HCT116 (cell line): ENCODE results near the gene HDDC3. TPM values are rescaled to one million over a fixed set of nuclear protein-coding genes. Genes with fewer than 3 reads are reported as not detected.

Experiments used
- ATAC-seq: fragments of 200-7000 bp; cut with Tn5 transposase; 2 replicates; pipeline ENCODE4 v1.9.1; 2020; ENCODE audit warnings: mild to moderate bottlenecking, moderate library complexity
- BruUV-seq: library from RNA; stranded (reverse); fragments of 400-500 nt; replicated peaks from 2 replicates; lab custom pipeline; 2021; lab: Mats Ljungman, UMichigan
- CTCF ChIA-PET: fragments of 300-600 bp; sonication (Branson Sonifier 250); formaldehyde crosslinking; loops from one replicate; lab custom pipeline; 2021; ENCODE audit warnings: antibody characterized with exemption; lab: Charles Lee
- POLR2A ChIA-PET: fragments of 300-600, 350-600 bp; sonication (Branson Sonifier 250); formaldehyde crosslinking; loops from one replicate; lab custom pipeline; 2021; ENCODE audit warnings: antibody characterized with exemption; lab: Charles Lee
- RAD21 ChIA-PET, 2 experiments: fragments of 300-600 bp; sonication (Branson Sonifier 250); formaldehyde crosslinking; loops; one replicate each; lab custom pipeline; 2023; ENCODE audit warnings: low total read pairs in 2 of 2; ENCODE audit not compliant: uncharacterized antibody in 2 of 2, unreplicated experiment in 2 of 2, low non-redundant PET in 1 of 2; lab: Charles Lee
- DNase-seq: peaks from one replicate; pipeline ENCODE4 v3.0.0-alpha.2; 2010; ENCODE audit warnings: low read depth, low spot score
- H2AFZ ChIP-seq: fragments of 200-600 bp; shearing (Covaris generic), sonication (generic); 2 replicates; pipeline ENCODE4 v1.6.1; 2017; ENCODE audit warnings: low read depth, mixed run types, mixed read lengths, antibody characterized with exemption, low read length; ENCODE audit not compliant: poor library complexity, severe bottlenecking
- H3K27ac ChIP-seq: 2 replicates; pipeline ENCODE4 v1.5.1; 2012; ENCODE audit warnings: low read depth, low read length
- H3K27me3 ChIP-seq: fragments of 200-600 bp; sonication (generic); 2 replicates; pipeline ENCODE4 v1.6.1; 2016; ENCODE audit warnings: mixed run types, low read length, mixed read lengths; ENCODE audit not compliant: insufficient read depth
- H3K36me3 ChIP-seq, 2 experiments: fragments of 200-500 bp in 1 of 2; fragments of 200-600 bp in 1 of 2; sonication (Bioruptor generic) in 1 of 2; sonication (generic) in 1 of 2; 2 replicates each; pipeline versions ENCODE4 v1.5.1 to v1.6.1; 2014 to 2016; ENCODE audit warnings: low read length in 2 of 2, inconsistent platforms in 1 of 2, mixed read lengths in 1 of 2, mixed run types in 1 of 2; ENCODE audit not compliant: insufficient read depth in 2 of 2, control insufficient read depth in 1 of 2
- H3K4me1 ChIP-seq, 2 experiments: fragments of 200-600 bp in 1 of 2; sonication (generic) in 1 of 2; 2 replicates each; pipeline versions ENCODE4 v1.5.1 to v1.6.1; 2012 to 2017; ENCODE audit warnings: low read length in 2 of 2, inconsistent platforms in 1 of 2, mild to moderate bottlenecking in 1 of 2, mixed read lengths in 1 of 2, mixed run types in 1 of 2, moderate library complexity in 1 of 2; ENCODE audit not compliant: insufficient read depth in 2 of 2, control insufficient read depth in 1 of 2
- H3K4me2 ChIP-seq: fragments of 200-600 bp; sonication (generic); 2 replicates; pipeline ENCODE4 v1.6.1; 2017; ENCODE audit warnings: mixed run types, low read length, mixed read lengths
- H3K4me3 ChIP-seq, 2 experiments: fragments of 200-600 bp in 1 of 2; sonication (generic) in 1 of 2; replicated peaks in 1 of 2; 2 replicates each; pipeline ENCODE4 v1.5.1; 2011 to 2016; ENCODE audit warnings: low read length in 2 of 2, control low read depth in 1 of 2, low read depth in 1 of 2, mild to moderate bottlenecking in 1 of 2, mixed read lengths in 1 of 2, mixed run types in 1 of 2
- H3K79me2 ChIP-seq: fragments of 200-600 bp; sonication (generic); 2 replicates; pipeline ENCODE4 v1.6.1; 2017; ENCODE audit warnings: mild to moderate bottlenecking, mixed run types, low read length, moderate library complexity, mixed read lengths; ENCODE audit not compliant: insufficient read depth
- H3K9ac ChIP-seq: fragments of 200-600 bp; sonication (generic); 2 replicates; pipeline ENCODE4 v1.6.1; 2016; ENCODE audit warnings: low read length, mixed read lengths
- H3K9me2 ChIP-seq: fragments of 200-600 bp; sonication (generic), shearing (Covaris generic); 2 replicates; pipeline ENCODE4 v1.6.1; 2017; ENCODE audit warnings: mixed run types, mild to moderate bottlenecking, moderate library complexity; ENCODE audit not compliant: insufficient read depth
- H3K9me3 ChIP-seq, 2 experiments: fragments of 200-500 bp in 1 of 2; fragments of 200-600 bp in 1 of 2; sonication (Bioruptor generic) in 1 of 2; sonication (generic) in 1 of 2; 2 replicates each; pipeline ENCODE4 v1.6.1; 2014 to 2017; ENCODE audit warnings: low read length in 2 of 2, mixed read lengths in 2 of 2, inconsistent platforms in 1 of 2, low read depth in 1 of 2, mild to moderate bottlenecking in 1 of 2, mixed run types in 1 of 2, moderate library complexity in 1 of 2; ENCODE audit not compliant: control insufficient read depth in 1 of 2, insufficient read depth in 1 of 2
- H4K20me1 ChIP-seq: fragments of 200-600 bp; sonication (generic), shearing (Covaris generic); 2 replicates; pipeline ENCODE4 v1.6.1; 2017; ENCODE audit warnings: mixed run types, mild to moderate bottlenecking, moderate library complexity; ENCODE audit not compliant: insufficient read depth
- ATF3 ChIP-seq: IDR thresholded peaks from 2 replicates; pipeline ENCODE4 v1.6.1; 2012
- CBX3 ChIP-seq: IDR thresholded peaks from 2 replicates; pipeline ENCODE4 v1.6.1; 2012; ENCODE audit warnings: low read depth
- CEBPB ChIP-seq: IDR thresholded peaks from 2 replicates; pipeline ENCODE4 v1.6.1; 2012; ENCODE audit warnings: low read depth
- CTCF ChIP-seq, 3 experiments: fragments of 200-600 bp in 1 of 3; sonication (generic) in 1 of 3; IDR thresholded peaks in 2 of 3; conservative IDR thresholded peaks in 1 of 3; 2 replicates each; pipeline ENCODE4 v1.5.1; 2012 to 2017; ENCODE audit warnings: low read depth in 2 of 3, low read length in 2 of 3, antibody characterized with exemption in 1 of 3, borderline replicate concordance in 1 of 3, control low read depth in 1 of 3, mild to moderate bottlenecking in 1 of 3, mixed read lengths in 1 of 3, mixed run types in 1 of 3, moderate library complexity in 1 of 3; ENCODE audit not compliant: insufficient read depth in 1 of 3
- EGR1 ChIP-seq: IDR thresholded peaks from 2 replicates; pipeline ENCODE4 v1.6.1; 2012; ENCODE audit warnings: low read depth
- ELF1 ChIP-seq: IDR thresholded peaks from 2 replicates; pipeline ENCODE4 v1.6.1; 2012; ENCODE audit warnings: low read depth, borderline replicate concordance
- EZH2 ChIP-seq: fragments of 200-600 bp; sonication (generic); IDR thresholded peaks from 2 replicates; pipeline ENCODE4 v1.6.1; 2017; ENCODE audit warnings: antibody characterized with exemption, mixed run types
- EZH2phosphoT487 ChIP-seq: fragments of 200-600 bp; IDR thresholded peaks from 2 replicates; pipeline ENCODE4 v1.6.1; 2018; ENCODE audit warnings: antibody characterized with exemption, borderline replicate concordance
- FOSL1 ChIP-seq: IDR thresholded peaks from 2 replicates; pipeline ENCODE4 v1.6.1; 2012; ENCODE audit warnings: low read depth
- JUND ChIP-seq: IDR thresholded peaks from 2 replicates; pipeline ENCODE4 v1.6.1; 2012
- POLR2A ChIP-seq: IDR thresholded peaks from 2 replicates; pipeline ENCODE4 v1.7.0; 2011; ENCODE audit warnings: borderline replicate concordance; ENCODE audit not compliant: insufficient read depth, insufficient read length; ENCODE audit errors: extremely low read depth
- POLR2AphosphoS5 ChIP-seq: IDR thresholded peaks from 2 replicates; pipeline ENCODE4 v1.6.1; 2011; ENCODE audit warnings: mild to moderate bottlenecking, low read depth, low read length, moderate library complexity
- REST ChIP-seq: IDR thresholded peaks from 2 replicates; pipeline ENCODE4 v1.6.1; 2012; ENCODE audit warnings: low read depth
- SP1 ChIP-seq: IDR thresholded peaks from 2 replicates; pipeline ENCODE4 v1.6.1; 2012; ENCODE audit warnings: low read depth
- TCF7L2 ChIP-seq: IDR thresholded peaks from 2 replicates; pipeline ENCODE4 v1.7.0; 2011; ENCODE audit warnings: borderline replicate concordance, inconsistent platforms; ENCODE audit not compliant: insufficient read depth, insufficient read length; ENCODE audit errors: extremely low read depth
- YY1 ChIP-seq: IDR thresholded peaks from 2 replicates; pipeline ENCODE4 v1.6.1; 2011; ENCODE audit warnings: low read length, low read depth, moderate library complexity, mild to moderate bottlenecking; ENCODE audit not compliant: insufficient replicate concordance; ENCODE audit errors: extremely low read depth
- ZBTB33 ChIP-seq: IDR thresholded peaks from 2 replicates; pipeline ENCODE4 v1.6.1; 2011; ENCODE audit warnings: mild to moderate bottlenecking, low read length, moderate library complexity; ENCODE audit not compliant: insufficient replicate concordance; ENCODE audit errors: extremely low read depth
- ZFX ChIP-seq: fragments of 450-650 bp; IDR thresholded peaks from 2 replicates; pipeline ENCODE4 v1.6.1; 2017
- ZNF274 ChIP-seq: fragments of 200-500 bp; sonication (Bioruptor generic); IDR thresholded peaks from 2 replicates; pipeline ENCODE4 v1.6.1; 2014; ENCODE audit warnings: mild to moderate bottlenecking, low read depth, low read length, inconsistent platforms
- intact Hi-C: fragments of 100-400 bp; cut with micrococcal nuclease; formaldehyde crosslinking; loops from 2 replicates; pipeline ENCODE4 v1.10.0; 2022
- total RNA-seq: library from RNA; stranded (reverse); gene quantifications from one replicate; pipeline ENCODE4 v1.2.1, GENCODE V29; 2021; ENCODE audit not compliant: unreplicated experiment

HDDC3 gene
- total RNA-seq, 1 experiment from 2014 or later, result 20.4 TPM

GRCh38 chr15:90966262-90966661 is 33.9 kb upstream of the HDDC3 start:
- no peak overlapping the region for H3K27ac ChIP-seq
- no peak for TF ChIP-seq EGR1
- no peak for TF ChIP-seq SP1
- no peak for TF ChIP-seq EZH2
- TF ChIP-seq POLR2AphosphoS5, result no peak; the same call in 1 of the 2 replicates
- no peak for TF ChIP-seq ATF3
- no peak for TF ChIP-seq CTCF (IDR thresholded peaks at IDR 0.05 in 2 of 3, conservative IDR thresholded peaks at IDR 0.05 in 1 of 3; ENCODE audit: borderline replicate concordance in 1 of 3, insufficient read depth in 1 of 3, low read depth in 2 of 3, low read length in 2 of 3)
- TF ChIP-seq CBX3, result no peak
- TF ChIP-seq YY1, result no peak
- TF ChIP-seq POLR2A, result no peak
- no peak for TF ChIP-seq EZH2phosphoT487
- TF ChIP-seq TCF7L2, result no peak
- TF ChIP-seq ZBTB33, result no peak
- no peak for TF ChIP-seq REST
- TF ChIP-seq FOSL1, result no peak
- no peak for TF ChIP-seq ZFX
- no peak for TF ChIP-seq ELF1
- no peak for TF ChIP-seq ZNF274
- TF ChIP-seq JUND, result no peak
- TF ChIP-seq CEBPB, result no peak
- TF ChIP-seq, all 23 proteins: peak for 0
- intact Hi-C loops, result no loop called here
- Histone ChIP-seq H3K27me3 (no peaks in the 10 kb centered on the region), H3K36me3 (peaks cover 59 to 62% of the 10 kb centered on the region in 2 experiments; a peak in 3 of 4 replicates), H3K4me2 (no peak overlapping the region), H3K9me2 (no peaks in the 10 kb centered on the region), H3K79me2 (peaks cover 25% of the 10 kb centered on the region), H3K9me3 (no peaks in the 10 kb centered on the region), H3K9ac (no peak overlapping the region), H4K20me1 (no peaks in the 10 kb centered on the region), H3K4me3 (no peak overlapping the region), H3K4me1 (no peaks in the 10 kb centered on the region), H2AFZ (no peak overlapping the region)
- no peak for ATAC-seq
- TSS peak; percentile 25 for BruUV-seq
- ChIA-PET CTCF (no interaction called here), RAD21 (no interaction called here), POLR2A (no interaction called here)
- DNase-seq, result no peak
